Measurements from ENCODE around the gene PRKD1.

PRKD1 gene

GRCh38 chr14:29925101-29925722 is 2.4 kb downstream of the PRKD1 start (continued):
- TF ChIP-seq ZNF565 (CRISPR knock-in tag; conservative IDR thresholded peaks at IDR 0.05; ENCODE audit: low read depth) (no peak), CSRNP3 (CRISPR knock-in tag; IDR thresholded peaks at IDR 0.05) (no peak), ESRRG (CRISPR knock-in tag; IDR thresholded peaks at IDR 0.05) (no peak), TCF4 (CRISPR knock-in tag; IDR thresholded peaks at IDR 0.05; ENCODE audit: borderline replicate concordance) (no peak), ISL1 (CRISPR knock-in tag; IDR thresholded peaks at IDR 0.05) (no peak), ARNTL (CRISPR knock-in tag; IDR thresholded peaks at IDR 0.05; ENCODE audit: borderline replicate concordance, low read depth) (no peak)

- ATAC-seq, result no peak
Observed at GRCh38 chr14:29919845-29920244, 7.8 kb downstream of the PRKD1 start.

GRCh38 chr14:29918981-29919380 is 8.7 kb downstream of the PRKD1 start:
- ATAC-seq, result no peak
- no peak for TF ChIP-seq OSR1 (CRISPR knock-in tag; IDR thresholded peaks at IDR 0.05)
- no peak for TF ChIP-seq PATZ1 (CRISPR knock-in tag; IDR thresholded peaks at IDR 0.05; ENCODE audit: borderline replicate concordance)
- TF ChIP-seq GLIS3 (CRISPR knock-in tag; IDR thresholded peaks at IDR 0.05), result no peak
- no peak for TF ChIP-seq RARB (CRISPR knock-in tag; IDR thresholded peaks at IDR 0.05)
- TF ChIP-seq ISL1 (CRISPR knock-in tag; IDR thresholded peaks at IDR 0.05), result no peak
- no peak for TF ChIP-seq ZNF565 (CRISPR knock-in tag; conservative IDR thresholded peaks at IDR 0.05; ENCODE audit: low read depth)
- no peak for TF ChIP-seq CSDC2 (CRISPR knock-in tag; IDR thresholded peaks at IDR 0.05)
- TF ChIP-seq ESRRG (CRISPR knock-in tag; IDR thresholded peaks at IDR 0.05), result no peak
- TF ChIP-seq ZFP30 (CRISPR knock-in tag; IDR thresholded peaks at IDR 0.05), result no peak
- no peak for TF ChIP-seq BACH2 (CRISPR knock-in tag; IDR thresholded peaks at IDR 0.05; ENCODE audit: borderline replicate concordance)
- TF ChIP-seq POU6F1 (CRISPR knock-in tag; IDR thresholded peaks at IDR 0.05; ENCODE audit: borderline replicate concordance, low read depth), result no peak
- TF ChIP-seq TOX (CRISPR knock-in tag; IDR thresholded peaks at IDR 0.05; ENCODE audit: borderline replicate concordance), result no peak
- no peak for TF ChIP-seq ZNF8 (CRISPR knock-in tag; IDR thresholded peaks at IDR 0.05)
- no peak for TF ChIP-seq TSHZ2 (CRISPR knock-in tag; IDR thresholded peaks at IDR 0.05)
- no peak for TF ChIP-seq PPARA (CRISPR knock-in tag; IDR thresholded peaks at IDR 0.05; ENCODE audit: borderline replicate concordance)
- TF ChIP-seq ZNF70 (CRISPR knock-in tag; IDR thresholded peaks at IDR 0.05), result no peak
- TF ChIP-seq ARNTL (CRISPR knock-in tag; IDR thresholded peaks at IDR 0.05; ENCODE audit: borderline replicate concordance, low read depth), result no peak
- TF ChIP-seq ZFP3 (CRISPR knock-in tag; IDR thresholded peaks at IDR 0.05), result no peak

More at GRCh38 chr14:29919845-29920244, 7.8 kb downstream of the PRKD1 start:
- no peak for TF ChIP-seq RARB (CRISPR knock-in tag; IDR thresholded peaks at IDR 0.05)
- TF ChIP-seq POU6F1 (CRISPR knock-in tag; IDR thresholded peaks at IDR 0.05; ENCODE audit: borderline replicate concordance, low read depth), result no peak
- TF ChIP-seq ISL1 (CRISPR knock-in tag; IDR thresholded peaks at IDR 0.05), result no peak
- no peak for TF ChIP-seq ZC3H10 (CRISPR knock-in tag; IDR thresholded peaks at IDR 0.05)
- TF ChIP-seq ESRRG (CRISPR knock-in tag; IDR thresholded peaks at IDR 0.05), result no peak
- no peak for TF ChIP-seq ZNF8 (CRISPR knock-in tag; IDR thresholded peaks at IDR 0.05)
- no peak for TF ChIP-seq ARNTL (CRISPR knock-in tag; IDR thresholded peaks at IDR 0.05; ENCODE audit: borderline replicate concordance, low read depth)
- TF ChIP-seq GLIS3 (CRISPR knock-in tag; IDR thresholded peaks at IDR 0.05), result no peak
- no peak for TF ChIP-seq CSDC2 (CRISPR knock-in tag; IDR thresholded peaks at IDR 0.05)
- no peak for TF ChIP-seq ZFP30 (CRISPR knock-in tag; IDR thresholded peaks at IDR 0.05)

Measured in SK-N-SH treated with all-trans-retinoic acid at 6 μM for 48 hours (cell line).